ENCODE results near the gene LRRTM4.

DNA sequence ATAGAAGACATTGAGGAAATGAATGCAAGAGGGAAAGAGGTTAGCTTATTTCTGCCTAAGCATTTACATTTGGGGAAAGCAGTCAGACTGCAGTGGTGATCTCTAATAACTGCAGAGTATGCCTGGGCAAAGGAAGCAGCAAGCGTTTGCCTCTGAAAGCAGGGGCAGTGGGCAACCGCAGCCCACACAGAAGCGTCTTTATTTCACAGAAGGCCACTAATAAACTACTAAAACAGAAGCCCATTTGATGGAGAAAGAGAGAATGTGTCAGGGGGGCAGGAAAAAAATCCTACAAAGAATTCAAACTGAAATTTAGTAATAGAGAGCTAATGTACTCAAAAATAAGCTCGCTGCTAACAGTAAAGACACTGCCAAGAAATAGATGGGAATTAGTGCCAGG, 53.1 kb downstream of the LRRTM4 start:
- no peak for TF ChIP-seq EZH2phosphoT487 (IDR thresholded peaks at IDR 0.05; ENCODE audit: low read depth)
- TF ChIP-seq, protein P1, sequence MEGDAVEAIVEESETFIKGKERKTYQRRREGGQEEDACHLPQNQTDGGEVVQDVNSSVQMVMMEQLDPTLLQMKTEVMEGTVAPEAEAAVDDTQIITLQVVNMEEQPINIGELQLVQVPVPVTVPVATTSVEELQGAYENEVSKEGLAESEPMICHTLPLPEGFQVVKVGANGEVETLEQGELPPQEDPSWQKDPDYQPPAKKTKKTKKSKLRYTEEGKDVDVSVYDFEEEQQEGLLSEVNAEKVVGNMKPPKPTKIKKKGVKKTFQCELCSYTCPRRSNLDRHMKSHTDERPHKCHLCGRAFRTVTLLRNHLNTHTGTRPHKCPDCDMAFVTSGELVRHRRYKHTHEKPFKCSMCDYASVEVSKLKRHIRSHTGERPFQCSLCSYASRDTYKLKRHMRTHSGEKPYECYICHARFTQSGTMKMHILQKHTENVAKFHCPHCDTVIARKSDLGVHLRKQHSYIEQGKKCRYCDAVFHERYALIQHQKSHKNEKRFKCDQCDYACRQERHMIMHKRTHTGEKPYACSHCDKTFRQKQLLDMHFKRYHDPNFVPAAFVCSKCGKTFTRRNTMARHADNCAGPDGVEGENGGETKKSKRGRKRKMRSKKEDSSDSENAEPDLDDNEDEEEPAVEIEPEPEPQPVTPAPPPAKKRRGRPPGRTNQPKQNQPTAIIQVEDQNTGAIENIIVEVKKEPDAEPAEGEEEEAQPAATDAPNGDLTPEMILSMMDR (IDR thresholded peaks at IDR 0.05; ENCODE audit: low read depth, low read length): no peak

Data from OCI-LY3 (cell line).